ENCODE measurements around the gene HOXA13. TPM values are rescaled to one million over a fixed set of nuclear protein-coding genes. Genes with fewer than 3 reads are reported as not detected.

The HOXA13 gene
- polyA plus RNA-seq, 1 of the 3 experiments (the other 2 are of a cell fraction) = not detected

DNA sequence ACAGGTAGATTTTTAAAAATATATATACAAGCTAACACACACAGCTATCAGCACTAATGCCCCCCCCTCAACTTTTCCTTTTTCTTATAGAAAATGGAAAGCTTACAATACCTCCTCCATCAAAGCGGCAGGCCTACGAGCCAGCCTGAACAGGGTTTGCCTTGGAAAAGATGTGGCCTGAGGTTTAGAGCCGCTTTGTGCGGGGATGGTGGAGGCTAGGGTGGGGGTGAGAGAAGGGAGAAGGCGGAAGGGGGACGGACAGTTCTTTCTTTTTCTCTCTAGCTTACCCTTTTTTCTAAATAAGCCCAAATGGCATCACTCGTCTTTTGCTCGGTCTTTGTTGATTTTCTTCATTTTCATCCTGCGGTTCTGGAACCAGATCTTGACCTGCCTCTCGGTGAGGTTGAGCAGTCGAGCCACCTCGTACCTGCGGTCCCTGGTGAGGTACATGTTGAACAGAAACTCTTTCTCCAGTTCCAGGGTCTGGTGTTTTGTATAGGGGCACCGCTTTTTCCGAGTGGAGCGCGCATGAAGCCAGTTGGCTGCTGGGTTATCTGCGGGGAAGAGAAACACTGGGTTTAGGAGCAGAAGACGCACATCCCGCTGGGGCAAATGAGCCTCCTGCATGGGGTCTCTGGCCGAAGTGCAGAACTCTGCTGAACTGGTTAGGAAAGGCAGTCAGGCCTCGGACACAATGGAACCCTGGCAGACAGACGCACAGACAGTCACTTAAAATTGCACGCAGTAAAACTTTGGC is 36.4 kb downstream of the HOXA13 start:
- Histone ChIP-seq H3K9ac (no peak overlapping the region), H3K27ac (ENCODE audit: low read depth in 2 of 2, low read length in 1 of 2) (no peak overlapping the region), H3K27me3 (ENCODE audit: insufficient read depth) (peaks cover 91% of the 10 kb centered on the region), H3K9me2 (no peaks in the 10 kb centered on the region), H3K9me3 (no peaks in the 10 kb centered on the region), H3K79me2 (ENCODE audit: insufficient read depth) (no peaks in the 10 kb centered on the region), H3K4me3 (ENCODE audit: low read depth in 2 of 2, low read length in 1 of 2) (no peak overlapping the region), H3K36me3 (replicated peaks in 1 of 2; ENCODE audit: control insufficient read depth in 1 of 2, insufficient read depth in 2 of 2, low read length in 1 of 2) (no peaks in the 10 kb centered on the region), H3K4me1 (ENCODE audit: control insufficient read depth in 1 of 2, insufficient read depth in 2 of 2, low read depth in 1 of 2, low read length in 1 of 2) (peaks cover 0 to 8% of the 10 kb centered on the region in 2 experiments; a peak in 1 of 4 replicates), H2AFZ (ENCODE audit: low read depth) (no peak overlapping the region), H3F3A (replicated peaks; ENCODE audit: insufficient read depth) (peaks cover 13% of the 10 kb centered on the region), H4K20me1 (ENCODE audit: insufficient read depth) (peaks cover 3% of the 10 kb centered on the region), H3K4me2 (no peak overlapping the region)
- WGBS (ENCODE audit: low lambda C conversion rate) = 39% methylated on average over 24 of the region's 24 CpGs
- TF ChIP-seq RCOR1 (IDR thresholded peaks at IDR 0.05; ENCODE audit: low read length) = no peak
- no peak for TF ChIP-seq RXRA (IDR thresholded peaks at IDR 0.05; ENCODE audit: borderline replicate concordance, low read depth)
- no peak for TF ChIP-seq JUND (IDR thresholded peaks at IDR 0.05)
- no peak for TF ChIP-seq EP300 (IDR thresholded peaks at IDR 0.05; ENCODE audit: borderline replicate concordance in 1 of 2, low read depth in 1 of 2, low read length in 1 of 2)
- TF ChIP-seq GABPA (IDR thresholded peaks at IDR 0.05; ENCODE audit: low read depth) = no peak
- TF ChIP-seq, protein P1, sequence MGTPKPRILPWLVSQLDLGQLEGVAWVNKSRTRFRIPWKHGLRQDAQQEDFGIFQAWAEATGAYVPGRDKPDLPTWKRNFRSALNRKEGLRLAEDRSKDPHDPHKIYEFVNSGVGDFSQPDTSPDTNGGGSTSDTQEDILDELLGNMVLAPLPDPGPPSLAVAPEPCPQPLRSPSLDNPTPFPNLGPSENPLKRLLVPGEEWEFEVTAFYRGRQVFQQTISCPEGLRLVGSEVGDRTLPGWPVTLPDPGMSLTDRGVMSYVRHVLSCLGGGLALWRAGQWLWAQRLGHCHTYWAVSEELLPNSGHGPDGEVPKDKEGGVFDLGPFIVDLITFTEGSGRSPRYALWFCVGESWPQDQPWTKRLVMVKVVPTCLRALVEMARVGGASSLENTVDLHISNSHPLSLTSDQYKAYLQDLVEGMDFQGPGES (IDR thresholded peaks at IDR 0.05; ENCODE audit: low read depth, low read length) = no peak
- TF ChIP-seq, protein P2, sequence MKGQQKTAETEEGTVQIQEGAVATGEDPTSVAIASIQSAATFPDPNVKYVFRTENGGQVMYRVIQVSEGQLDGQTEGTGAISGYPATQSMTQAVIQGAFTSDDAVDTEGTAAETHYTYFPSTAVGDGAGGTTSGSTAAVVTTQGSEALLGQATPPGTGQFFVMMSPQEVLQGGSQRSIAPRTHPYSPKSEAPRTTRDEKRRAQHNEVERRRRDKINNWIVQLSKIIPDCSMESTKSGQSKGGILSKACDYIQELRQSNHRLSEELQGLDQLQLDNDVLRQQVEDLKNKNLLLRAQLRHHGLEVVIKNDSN (IDR thresholded peaks at IDR 0.05; ENCODE audit: borderline replicate concordance, low read depth) = no peak
- no peak for TF ChIP-seq TCF12 (IDR thresholded peaks at IDR 0.05)
- TF ChIP-seq TEAD4 (IDR thresholded peaks at IDR 0.05; ENCODE audit: borderline replicate concordance, insufficient read depth) = no peak
- TF ChIP-seq, protein P3, sequence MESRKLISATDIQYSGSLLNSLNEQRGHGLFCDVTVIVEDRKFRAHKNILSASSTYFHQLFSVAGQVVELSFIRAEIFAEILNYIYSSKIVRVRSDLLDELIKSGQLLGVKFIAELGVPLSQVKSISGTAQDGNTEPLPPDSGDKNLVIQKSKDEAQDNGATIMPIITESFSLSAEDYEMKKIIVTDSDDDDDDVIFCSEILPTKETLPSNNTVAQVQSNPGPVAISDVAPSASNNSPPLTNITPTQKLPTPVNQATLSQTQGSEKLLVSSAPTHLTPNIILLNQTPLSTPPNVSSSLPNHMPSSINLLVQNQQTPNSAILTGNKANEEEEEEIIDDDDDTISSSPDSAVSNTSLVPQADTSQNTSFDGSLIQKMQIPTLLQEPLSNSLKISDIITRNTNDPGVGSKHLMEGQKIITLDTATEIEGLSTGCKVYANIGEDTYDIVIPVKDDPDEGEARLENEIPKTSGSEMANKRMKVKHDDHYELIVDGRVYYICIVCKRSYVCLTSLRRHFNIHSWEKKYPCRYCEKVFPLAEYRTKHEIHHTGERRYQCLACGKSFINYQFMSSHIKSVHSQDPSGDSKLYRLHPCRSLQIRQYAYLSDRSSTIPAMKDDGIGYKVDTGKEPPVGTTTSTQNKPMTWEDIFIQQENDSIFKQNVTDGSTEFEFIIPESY (IDR thresholded peaks at IDR 0.05; ENCODE audit: borderline replicate concordance, low read depth) = no peak
- TF ChIP-seq, protein P4, sequence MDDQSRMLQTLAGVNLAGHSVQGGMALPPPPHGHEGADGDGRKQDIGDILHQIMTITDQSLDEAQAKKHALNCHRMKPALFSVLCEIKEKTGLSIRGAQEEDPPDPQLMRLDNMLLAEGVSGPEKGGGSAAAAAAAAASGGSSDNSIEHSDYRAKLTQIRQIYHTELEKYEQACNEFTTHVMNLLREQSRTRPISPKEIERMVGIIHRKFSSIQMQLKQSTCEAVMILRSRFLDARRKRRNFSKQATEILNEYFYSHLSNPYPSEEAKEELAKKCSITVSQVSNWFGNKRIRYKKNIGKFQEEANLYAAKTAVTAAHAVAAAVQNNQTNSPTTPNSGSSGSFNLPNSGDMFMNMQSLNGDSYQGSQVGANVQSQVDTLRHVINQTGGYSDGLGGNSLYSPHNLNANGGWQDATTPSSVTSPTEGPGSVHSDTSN (IDR thresholded peaks at IDR 0.05) = no peak
- no peak for TF ChIP-seq FOXM1 (IDR thresholded peaks at IDR 0.05; ENCODE audit: low read depth)
- TF ChIP-seq, protein P5, sequence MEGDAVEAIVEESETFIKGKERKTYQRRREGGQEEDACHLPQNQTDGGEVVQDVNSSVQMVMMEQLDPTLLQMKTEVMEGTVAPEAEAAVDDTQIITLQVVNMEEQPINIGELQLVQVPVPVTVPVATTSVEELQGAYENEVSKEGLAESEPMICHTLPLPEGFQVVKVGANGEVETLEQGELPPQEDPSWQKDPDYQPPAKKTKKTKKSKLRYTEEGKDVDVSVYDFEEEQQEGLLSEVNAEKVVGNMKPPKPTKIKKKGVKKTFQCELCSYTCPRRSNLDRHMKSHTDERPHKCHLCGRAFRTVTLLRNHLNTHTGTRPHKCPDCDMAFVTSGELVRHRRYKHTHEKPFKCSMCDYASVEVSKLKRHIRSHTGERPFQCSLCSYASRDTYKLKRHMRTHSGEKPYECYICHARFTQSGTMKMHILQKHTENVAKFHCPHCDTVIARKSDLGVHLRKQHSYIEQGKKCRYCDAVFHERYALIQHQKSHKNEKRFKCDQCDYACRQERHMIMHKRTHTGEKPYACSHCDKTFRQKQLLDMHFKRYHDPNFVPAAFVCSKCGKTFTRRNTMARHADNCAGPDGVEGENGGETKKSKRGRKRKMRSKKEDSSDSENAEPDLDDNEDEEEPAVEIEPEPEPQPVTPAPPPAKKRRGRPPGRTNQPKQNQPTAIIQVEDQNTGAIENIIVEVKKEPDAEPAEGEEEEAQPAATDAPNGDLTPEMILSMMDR (IDR thresholded peaks at IDR 0.05) = no peak
- TF ChIP-seq, protein P6, sequence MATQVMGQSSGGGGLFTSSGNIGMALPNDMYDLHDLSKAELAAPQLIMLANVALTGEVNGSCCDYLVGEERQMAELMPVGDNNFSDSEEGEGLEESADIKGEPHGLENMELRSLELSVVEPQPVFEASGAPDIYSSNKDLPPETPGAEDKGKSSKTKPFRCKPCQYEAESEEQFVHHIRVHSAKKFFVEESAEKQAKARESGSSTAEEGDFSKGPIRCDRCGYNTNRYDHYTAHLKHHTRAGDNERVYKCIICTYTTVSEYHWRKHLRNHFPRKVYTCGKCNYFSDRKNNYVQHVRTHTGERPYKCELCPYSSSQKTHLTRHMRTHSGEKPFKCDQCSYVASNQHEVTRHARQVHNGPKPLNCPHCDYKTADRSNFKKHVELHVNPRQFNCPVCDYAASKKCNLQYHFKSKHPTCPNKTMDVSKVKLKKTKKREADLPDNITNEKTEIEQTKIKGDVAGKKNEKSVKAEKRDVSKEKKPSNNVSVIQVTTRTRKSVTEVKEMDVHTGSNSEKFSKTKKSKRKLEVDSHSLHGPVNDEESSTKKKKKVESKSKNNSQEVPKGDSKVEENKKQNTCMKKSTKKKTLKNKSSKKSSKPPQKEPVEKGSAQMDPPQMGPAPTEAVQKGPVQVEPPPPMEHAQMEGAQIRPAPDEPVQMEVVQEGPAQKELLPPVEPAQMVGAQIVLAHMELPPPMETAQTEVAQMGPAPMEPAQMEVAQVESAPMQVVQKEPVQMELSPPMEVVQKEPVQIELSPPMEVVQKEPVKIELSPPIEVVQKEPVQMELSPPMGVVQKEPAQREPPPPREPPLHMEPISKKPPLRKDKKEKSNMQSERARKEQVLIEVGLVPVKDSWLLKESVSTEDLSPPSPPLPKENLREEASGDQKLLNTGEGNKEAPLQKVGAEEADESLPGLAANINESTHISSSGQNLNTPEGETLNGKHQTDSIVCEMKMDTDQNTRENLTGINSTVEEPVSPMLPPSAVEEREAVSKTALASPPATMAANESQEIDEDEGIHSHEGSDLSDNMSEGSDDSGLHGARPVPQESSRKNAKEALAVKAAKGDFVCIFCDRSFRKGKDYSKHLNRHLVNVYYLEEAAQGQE (IDR thresholded peaks at IDR 0.05; ENCODE audit: low read depth, low read length) = no peak
- no peak for TF ChIP-seq CHD2 (IDR thresholded peaks at IDR 0.05; ENCODE audit: low read length, partially characterized antibody)
- TF ChIP-seq POLR2AphosphoS5 (IDR thresholded peaks at IDR 0.05; ENCODE audit: low read depth, low read length) = no peak
- TF ChIP-seq, protein P7, sequence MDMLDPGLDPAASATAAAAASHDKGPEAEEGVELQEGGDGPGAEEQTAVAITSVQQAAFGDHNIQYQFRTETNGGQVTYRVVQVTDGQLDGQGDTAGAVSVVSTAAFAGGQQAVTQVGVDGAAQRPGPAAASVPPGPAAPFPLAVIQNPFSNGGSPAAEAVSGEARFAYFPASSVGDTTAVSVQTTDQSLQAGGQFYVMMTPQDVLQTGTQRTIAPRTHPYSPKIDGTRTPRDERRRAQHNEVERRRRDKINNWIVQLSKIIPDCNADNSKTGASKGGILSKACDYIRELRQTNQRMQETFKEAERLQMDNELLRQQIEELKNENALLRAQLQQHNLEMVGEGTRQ (IDR thresholded peaks at IDR 0.05; ENCODE audit: borderline replicate concordance, low read depth, low read length) = no peak
- TF ChIP-seq SIN3A (IDR thresholded peaks at IDR 0.05; ENCODE audit: borderline replicate concordance, low read depth, low read length) = no peak
- CTCF ChIA-PET = interaction anchor here (0.6 to 12.1 kb wide), 12 partner anchors 11 to 1349 kb away, joined by 3 to 270 read pairs (median 6); partner anchors contain the start of genes HOXA10, HOXA3, HOXA5 and HOXA6
- DNase-seq = no peak
- POLR2A ChIA-PET = no interaction called here

Measured in SK-N-SH (cell line).